Measurements from ENCODE around the gene ADGRD1. TPM values are rescaled to one million over a fixed set of nuclear protein-coding genes. Genes with fewer than 3 reads are reported as not detected.
"Not testable (repeated sequence)": the region's sequence is repeated elsewhere in the genome, so short reads cannot be mapped to it uniquely, and the experiment has no call there.

Gene ADGRD1
- total and polyA plus RNA-seq, 2 of the 8 experiments (the other 6 are each of a cell fraction or from before 2014, with no cell fraction given) = 0.36 to 0.48 TPM

DNA sequence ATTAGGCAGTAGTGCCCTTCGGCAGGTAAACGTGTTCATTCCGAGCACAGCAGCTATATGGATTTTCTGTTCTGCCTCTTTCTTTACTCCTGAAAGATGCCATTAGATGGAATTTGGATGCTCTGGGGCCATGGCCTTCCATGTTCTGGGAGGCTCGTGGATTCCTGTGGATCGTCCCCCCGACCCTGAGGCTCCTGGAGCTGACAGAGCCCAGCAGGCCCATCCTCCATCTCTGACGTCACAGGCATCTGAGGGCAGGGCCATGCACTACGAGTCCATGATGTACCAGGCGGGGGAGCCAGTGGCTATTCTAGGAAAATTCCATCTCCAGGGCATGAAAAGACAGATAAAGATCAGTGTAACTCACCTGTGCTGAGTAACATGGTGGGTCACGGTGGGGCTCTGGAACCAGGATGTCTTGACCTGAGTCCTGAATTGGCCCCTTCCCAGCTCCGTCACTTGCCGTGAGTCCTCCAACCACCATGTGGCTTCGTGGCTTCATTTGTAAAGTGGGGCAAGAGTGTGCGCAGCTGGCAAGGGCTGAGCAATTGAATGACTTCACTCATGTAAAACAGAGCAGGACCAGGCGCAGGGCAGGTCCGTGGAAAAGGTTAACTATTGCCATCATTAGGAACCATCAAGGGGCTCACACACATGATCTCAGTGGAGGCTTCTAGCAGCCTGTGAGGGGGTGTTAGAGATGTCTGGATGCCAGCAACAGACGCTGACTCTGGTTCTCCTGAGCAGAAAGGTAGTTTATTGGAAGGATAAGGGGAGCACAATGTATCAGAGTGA lies 115.4 kb downstream of the ADGRD1 start:
- H3K4me3 ChIP-seq (ENCODE audit: extremely low read depth in 1 of 4, insufficient read depth in 2 of 4, low read depth in 3 of 4, low read length in 4 of 4); H2BK120ac ChIP-seq (replicated peaks; ENCODE audit: low read depth, low read length); H3K56ac ChIP-seq (replicated peaks; ENCODE audit: insufficient read length, low read depth, low read length); H2BK15ac ChIP-seq (ENCODE audit: low read length); H3K79me2 ChIP-seq (ENCODE audit: control insufficient read depth in 1 of 2, insufficient read depth in 2 of 2, low read length in 2 of 2); DNase-seq (ENCODE audit: low read depth in 1 of 2, low spot score in 2 of 2); H2BK5ac ChIP-seq (ENCODE audit: low read depth, low read length); H3K18ac ChIP-seq (ENCODE audit: extremely low read depth, low read length); H3K14ac ChIP-seq (ENCODE audit: insufficient read length); H3K23ac ChIP-seq (ENCODE audit: insufficient read length); H3K27ac ChIP-seq (ENCODE audit: low read depth, low read length); H3K4ac ChIP-seq (replicated peaks; ENCODE audit: insufficient read length, low read depth, low read length); H3K4me1 ChIP-seq (replicated peaks in 1 of 4; ENCODE audit: control insufficient read depth in 3 of 4, insufficient read depth in 4 of 4, low read length in 3 of 4); H2BK20ac ChIP-seq (ENCODE audit: low read length); H2BK12ac ChIP-seq (ENCODE audit: low read depth, low read length); H3K79me1 ChIP-seq (ENCODE audit: low read depth, low read length); H4K20me1 ChIP-seq (replicated peaks in 1 of 2; ENCODE audit: control insufficient read depth in 1 of 2, insufficient read depth in 2 of 2, low read length in 2 of 2); H3K9ac ChIP-seq (replicated peaks in 1 of 4; ENCODE audit: extremely low read depth in 1 of 4, low read depth in 3 of 4, low read length in 3 of 4); H2AK5ac ChIP-seq (ENCODE audit: low read depth, low read length); H3K23me2 ChIP-seq (ENCODE audit: low read depth, low read length); H3K4me2 ChIP-seq (ENCODE audit: insufficient read depth in 1 of 2, low read depth in 2 of 2, low read length in 2 of 2); H2AFZ ChIP-seq (ENCODE audit: low read length); H4K91ac ChIP-seq (replicated peaks; ENCODE audit: insufficient read length, low read length); POLR2A ChIA-PET (ENCODE audit: partially characterized antibody); H3K9me3 ChIP-seq (ENCODE audit: insufficient read depth in 2 of 2, low read depth in 1 of 2, low read length in 1 of 2); H4K8ac ChIP-seq (ENCODE audit: extremely low read depth, insufficient read depth, low read length); H4K5ac ChIP-seq (ENCODE audit: insufficient read length, low read depth, low read length); H3K27me3 ChIP-seq (replicated peaks in 1 of 4; ENCODE audit: control insufficient read depth in 3 of 4, extremely low read depth in 1 of 4, insufficient read depth in 3 of 4, low read length in 3 of 4); H3K36me3 ChIP-seq (ENCODE audit: control insufficient read depth in 2 of 4, insufficient read depth in 4 of 4, low read length in 3 of 4): not testable (repeated sequence)
- CTCF ChIA-PET (ENCODE audit: partially characterized antibody) = interaction anchor here (0.9 to 1.1 kb wide), 3 partner anchors 21 to 43 kb away, joined by 3 to 4 read pairs (median 4); no protein-coding TSS in a partner anchor
- peak in 1 of 3 experiments; percentile 12; a peak in 1 of 4 replicates for TF ChIP-seq CTCF (IDR thresholded peaks at IDR 0.05; ENCODE audit: control extremely low read depth in 1 of 3, insufficient read depth in 1 of 3, low read depth in 1 of 3, low read length in 3 of 3)
- peak; percentile 41; the same call in 1 of the 2 replicates for TF ChIP-seq CREB1 (IDR thresholded peaks at IDR 0.05)
- FAIRE-seq = peak; percentile 96
- WGBS, 2 experiments (ENCODE audit: extremely low coverage in 1 of 2, insufficient coverage in 1 of 2, insufficient read length in 1 of 2, insufficient replicate concordance in 2 of 2, low coverage in 1 of 2, low lambda C conversion rate in 2 of 2, missing lambda C conversion rate in 1 of 2) = 73% methylated on average over 14 of the region's 17 CpGs; no CpG with 5 or more reads in 1 of the 2 experiments

Measured in H1 (cell line).